SK-N-MC (cell line): ENCODE results near the gene SLC2A5.

ENCODE experiments used
- DNase-seq: peaks from one replicate; pipeline ENCODE4 v3.0.0-alpha.2; 2011; ENCODE audit warnings: low read depth, low spot score
- H3K27ac ChIP-seq: fragments of 200-600 bp; sonication (generic); 2 replicates; pipeline ENCODE4 v1.5.1; 2016; ENCODE audit warnings: mixed run types
- H3K36me3 ChIP-seq: fragments of 200-600 bp; sonication (generic); 2 replicates; pipeline ENCODE4 v1.6.1; 2017; ENCODE audit warnings: antibody characterized with exemption, low read length, mixed read lengths; ENCODE audit not compliant: insufficient read depth
- H3K4me3 ChIP-seq: fragments of 200-600 bp; sonication (generic); 2 replicates; pipeline ENCODE4 v1.5.1; 2016
- H3K9ac ChIP-seq: fragments of 200-600 bp; sonication (generic); 2 replicates; pipeline ENCODE4 v1.8.0; 2017; ENCODE audit warnings: mixed run types, mixed read lengths; ENCODE audit not compliant: insufficient read length
- H3K9me3 ChIP-seq: fragments of 200-600 bp; sonication (generic); 2 replicates; pipeline ENCODE4 v1.6.1; 2017; ENCODE audit warnings: low read depth, mild to moderate bottlenecking, antibody characterized with exemption, low read length, moderate library complexity, mixed read lengths
- EZH2 ChIP-seq: fragments of 200-600 bp; sonication (generic); IDR thresholded peaks from one replicate; pipeline ENCODE4 v1.6.1; 2017; ENCODE audit warnings: antibody characterized with exemption
- FOXP2 ChIP-seq: optimal IDR thresholded peaks from 2 replicates; pipeline ENCODE3; 2011; ENCODE audit warnings: mild to moderate bottlenecking, moderate library complexity; ENCODE audit not compliant: insufficient read depth; ENCODE audit errors: extremely low read length, control extremely low read depth
- POLR2AphosphoS5 ChIP-seq: IDR thresholded peaks from 2 replicates; pipeline ENCODE4 v1.6.1; 2012; ENCODE audit warnings: mild to moderate bottlenecking, low read depth, low read length, borderline replicate concordance

Gene SLC2A5

DNA sequence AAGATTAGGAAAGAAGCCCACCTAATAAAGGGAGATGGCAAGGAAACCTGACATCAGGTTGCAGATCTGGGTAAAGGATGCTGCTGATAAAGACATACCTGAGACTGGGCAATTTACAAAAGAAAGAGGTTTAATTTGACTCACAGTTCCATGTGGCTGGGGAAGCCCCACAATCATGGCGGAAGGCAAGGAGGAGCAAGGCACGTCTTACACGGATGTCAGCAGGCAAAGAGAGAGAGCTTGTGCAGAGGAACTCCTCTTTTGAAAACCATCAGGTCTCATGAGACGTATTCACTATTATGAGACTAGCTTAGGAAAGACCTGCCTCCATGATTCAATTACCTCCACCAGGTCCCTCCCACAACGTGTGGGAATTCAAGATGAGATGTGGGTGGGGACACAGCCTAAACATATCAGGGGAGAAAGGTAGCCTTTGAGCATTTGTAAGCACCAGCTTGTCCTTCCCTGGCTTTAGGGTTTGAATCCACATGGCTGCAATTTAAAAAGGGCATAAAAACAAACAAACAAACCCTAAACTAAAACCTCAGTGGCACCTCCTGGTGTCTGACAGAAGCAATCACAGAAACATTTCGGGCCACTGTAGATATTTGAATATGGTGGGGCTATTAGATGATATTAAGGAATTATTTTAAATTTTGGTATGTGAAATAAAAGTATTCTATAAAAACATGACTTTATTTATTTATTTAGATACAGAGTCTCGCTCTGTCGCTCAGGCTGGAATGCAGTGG is 76.3 kb downstream of the SLC2A5 start:
- no peak for TF ChIP-seq FOXP2
- TF ChIP-seq POLR2AphosphoS5, result no peak
- TF ChIP-seq EZH2, result no peak
- H3K27ac ChIP-seq, result no peak overlapping the region
- no peak for DNase-seq
- H3K4me3 ChIP-seq, result no peak overlapping the region
- H3K9ac ChIP-seq, result no peak overlapping the region
- no peaks in the 10 kb centered on the region for H3K9me3 ChIP-seq
- H3K36me3 ChIP-seq, result no peaks in the 10 kb centered on the region

DNA sequence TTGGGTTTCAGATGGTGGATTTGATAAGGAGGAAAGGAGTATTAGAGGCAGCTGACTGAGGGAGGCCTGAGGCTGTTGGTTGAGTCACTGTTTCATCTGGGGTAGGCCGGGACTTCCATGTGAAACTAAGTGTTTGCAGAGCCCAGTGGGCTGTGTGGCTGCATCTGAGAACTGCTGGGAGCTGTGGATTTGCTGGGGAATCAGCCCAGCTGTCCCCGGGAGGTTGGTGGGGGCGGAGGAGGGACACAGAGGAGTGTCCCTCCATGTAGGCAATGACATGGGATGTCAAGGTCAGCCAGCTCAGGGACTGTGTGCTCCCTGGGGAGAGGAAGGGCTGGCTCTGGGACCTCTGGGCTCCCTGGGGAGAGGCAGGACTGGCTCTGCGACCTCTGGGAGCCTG is 79.6 kb downstream of the SLC2A5 start:
- no peaks in the 10 kb centered on the region for H3K36me3 ChIP-seq
- no peaks in the 10 kb centered on the region for H3K9me3 ChIP-seq
- no peak overlapping the region for H3K9ac ChIP-seq
- no peak overlapping the region for H3K4me3 ChIP-seq
- DNase-seq, result no peak
- H3K27ac ChIP-seq, result no peak overlapping the region
- no peak for TF ChIP-seq EZH2

DNA sequence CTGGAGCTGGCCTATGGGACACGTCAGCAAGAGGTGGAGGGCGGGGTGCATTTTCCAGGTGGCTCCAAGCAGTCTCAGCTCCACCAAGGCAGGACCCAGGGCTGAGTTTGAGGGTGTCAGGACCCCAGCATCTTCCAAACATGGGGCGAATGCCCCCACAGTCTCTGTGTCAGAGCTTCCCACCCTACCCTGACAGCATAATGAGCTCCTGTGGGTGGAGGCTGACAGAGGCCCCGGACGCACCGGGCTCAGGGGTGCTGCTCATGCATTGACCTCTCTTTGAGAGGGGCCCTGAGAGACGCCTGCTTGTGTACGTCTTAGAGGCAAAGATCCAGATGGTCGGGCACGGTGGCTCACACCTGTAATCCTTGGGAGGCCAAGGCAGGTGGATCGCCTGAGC is 80.4 kb downstream of the SLC2A5 start:
- Histone ChIP-seq H3K36me3 (no peaks in the 10 kb centered on the region), H3K9ac (no peak overlapping the region), H3K4me3 (no peak overlapping the region), H3K27ac (no peak overlapping the region), H3K9me3 (no peaks in the 10 kb centered on the region)
- TF ChIP-seq POLR2AphosphoS5, result no peak
- no peak for DNase-seq

DNA sequence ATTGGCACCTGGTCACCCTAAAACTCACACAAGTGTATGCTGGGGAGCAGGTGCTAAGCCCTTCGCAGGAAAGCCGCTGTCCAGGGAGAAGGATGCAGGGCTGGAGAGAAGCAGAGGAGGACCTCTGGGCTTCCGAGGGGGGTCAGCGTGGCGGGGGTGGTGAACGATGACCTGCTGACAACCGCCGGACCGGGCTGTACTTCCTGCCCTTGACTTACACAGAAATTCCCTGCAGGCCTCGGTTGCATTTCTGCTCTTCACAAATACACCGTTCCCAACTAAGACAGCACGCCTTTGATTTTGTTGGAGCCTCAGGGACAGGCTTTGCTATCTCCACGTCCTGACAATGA is 80.8 kb downstream of the SLC2A5 start:
- no peak for DNase-seq
- Histone ChIP-seq H3K4me3 (no peak overlapping the region), H3K27ac (no peak overlapping the region), H3K9me3 (no peaks in the 10 kb centered on the region), H3K36me3 (no peaks in the 10 kb centered on the region), H3K9ac (no peak overlapping the region)
- TF ChIP-seq POLR2AphosphoS5 (no peak), FOXP2 (no peak), EZH2 (no peak)

GRCh38 chr1:8987881-8988617 is 81.4 kb downstream of the SLC2A5 start:
- Histone ChIP-seq H3K27ac (no peak overlapping the region), H3K4me3 (no peak overlapping the region), H3K9ac (no peak overlapping the region), H3K9me3 (no peaks in the 10 kb centered on the region), H3K36me3 (no peaks in the 10 kb centered on the region)
- no peak for DNase-seq
- TF ChIP-seq EZH2 (no peak), FOXP2 (no peak), POLR2AphosphoS5 (no peak)

- Histone ChIP-seq H3K27ac (no peak overlapping the region), H3K9me3 (no peaks in the 10 kb centered on the region), H3K36me3 (no peaks in the 10 kb centered on the region), H3K4me3 (no peak overlapping the region), H3K9ac (no peak overlapping the region)
- TF ChIP-seq FOXP2 (no peak), POLR2AphosphoS5 (no peak), EZH2 (no peak)
- no peak for DNase-seq
These were observed 82.6 kb downstream of the SLC2A5 start for GRCh38 chr1:8986814-8987190.

GRCh38 chr1:8985915-8986813 is 83.3 kb downstream of the SLC2A5 start:
- no peaks in the 10 kb centered on the region for H3K36me3 ChIP-seq
- no peak for TF ChIP-seq POLR2AphosphoS5
- TF ChIP-seq EZH2, result no peak
- no peak for TF ChIP-seq FOXP2
- DNase-seq, result no peak
- no peak overlapping the region for H3K4me3 ChIP-seq
- H3K9me3 ChIP-seq, result no peaks in the 10 kb centered on the region
- no peak overlapping the region for H3K27ac ChIP-seq
- H3K9ac ChIP-seq, result no peak overlapping the region
